ENCODE measurements around the gene CPED1. TPM values are rescaled to one million over a fixed set of nuclear protein-coding genes. Genes with fewer than 3 reads are reported as not detected.

Gene CPED1
- total and polyA plus RNA-seq, 3 donors from 2014 or later = 7.4 to 13.1 (median 11.8) TPM

GRCh38 chr7:121012919-121013318 lies 24.4 kb downstream of the CPED1 start:
- Histone ChIP-seq H3K4me1 (peaks cover 5% of the 10 kb centered on the region), H3K4me3 (no peak overlapping the region), H3K27me3 (no peaks in the 10 kb centered on the region), H3K27ac (no peak overlapping the region), H3K36me3 (ENCODE audit: low read depth, missing control alignments) (no peaks in the 10 kb centered on the region), H3K9me3 (no peaks in the 10 kb centered on the region)
- intact Hi-C loops (cut with DNase I; ENCODE audit: low total_unique reads) = no loop called here
- DNase-seq = no peak
- TF ChIP-seq POLR2A (IDR thresholded peaks at IDR 0.05) (no peak), CTCF (IDR thresholded peaks at IDR 0.05) (no peak)
- 33 to 57% methylated on average over 2 of the region's 2 CpGs for WGBS, 2 donors

GRCh38 chr7:121015560-121015959 lies 27.0 kb downstream of the CPED1 start:
- Histone ChIP-seq H3K27me3 (no peaks in the 10 kb centered on the region), H3K27ac (no peak overlapping the region), H3K9me3 (no peaks in the 10 kb centered on the region), H3K4me3 (no peak overlapping the region), H3K36me3 (ENCODE audit: low read depth, missing control alignments) (no peaks in the 10 kb centered on the region), H3K4me1 (peaks cover 5% of the 10 kb centered on the region)
- no peak for DNase-seq
- 86 to 87% methylated on average over 4 of the region's 4 CpGs for WGBS, 2 donors
- intact Hi-C loops (cut with DNase I; ENCODE audit: low total_unique reads) = no loop called here
- TF ChIP-seq CTCF (IDR thresholded peaks at IDR 0.05) (no peak), POLR2A (IDR thresholded peaks at IDR 0.05) (no peak)

- Histone ChIP-seq H3K36me3 (ENCODE audit: low read depth, missing control alignments) (no peaks in the 10 kb centered on the region), H3K27ac (peak overlapping the region in 1 of 2 donors; percentile 0), H3K27me3 (no peaks in the 10 kb centered on the region), H3K4me1 (peaks cover 5% of the 10 kb centered on the region), H3K9me3 (no peaks in the 10 kb centered on the region), H3K4me3 (no peak overlapping the region)
- intact Hi-C loops (cut with DNase I; ENCODE audit: low total_unique reads) = no loop called here
- TF ChIP-seq CTCF (IDR thresholded peaks at IDR 0.05) (no peak), POLR2A (IDR thresholded peaks at IDR 0.05) (no peak)
- DNase-seq = no peak
- 71% methylated on average over 2 of the region's 2 CpGs for WGBS, 2 donors
These were observed 28.5 kb downstream of the CPED1 start for GRCh38 chr7:121016966-121017365.

- H3K36me3 ChIP-seq (ENCODE audit: low read depth, missing control alignments) = no peaks in the 10 kb centered on the region
- peaks cover 5% of the 10 kb centered on the region for H3K4me1 ChIP-seq
- intact Hi-C loops (cut with DNase I; ENCODE audit: low total_unique reads) = no loop called here
- TF ChIP-seq POLR2A (IDR thresholded peaks at IDR 0.05) (no peak), CTCF (IDR thresholded peaks at IDR 0.05) (no peak)
- no peak overlapping the region for H3K4me3 ChIP-seq
- WGBS, 2 donors = 63 to 72% methylated on average over 1 of the region's 1 CpG
- no peak for DNase-seq
- H3K9me3 ChIP-seq = no peaks in the 10 kb centered on the region
- H3K27me3 ChIP-seq = no peaks in the 10 kb centered on the region
- no peak overlapping the region for H3K27ac ChIP-seq
These were observed 29.1 kb downstream of the CPED1 start for GRCh38 chr7:121017586-121017985.

GRCh38 chr7:121019018-121019417 lies 30.5 kb downstream of the CPED1 start:
- Histone ChIP-seq H3K4me1 (peaks cover 11% of the 10 kb centered on the region), H3K4me3 (no peak overlapping the region), H3K27ac (no peak overlapping the region), H3K9me3 (no peaks in the 10 kb centered on the region), H3K36me3 (ENCODE audit: low read depth, missing control alignments) (no peaks in the 10 kb centered on the region), H3K27me3 (no peaks in the 10 kb centered on the region)
- intact Hi-C loops (cut with DNase I; ENCODE audit: low total_unique reads) = no loop called here
- 74 to 86% methylated on average over 2 of the region's 2 CpGs for WGBS, 2 donors
- no peak for TF ChIP-seq POLR2A (IDR thresholded peaks at IDR 0.05)
- TF ChIP-seq CTCF (IDR thresholded peaks at IDR 0.05) = no peak
- no peak for DNase-seq

Data from testis (tissue), 3 donors.